ENCODE measurements around the gene PKP3. TPM values are rescaled to one million over a fixed set of nuclear protein-coding genes. Genes with fewer than 3 reads are reported as not detected.
"Not testable (repeated sequence)": the region's sequence is repeated elsewhere in the genome, so short reads cannot be mapped to it uniquely, and the experiment has no call there.

The PKP3 gene
- total RNA-seq, 1 donor from 2014 or later = 70.8 TPM

DNA sequence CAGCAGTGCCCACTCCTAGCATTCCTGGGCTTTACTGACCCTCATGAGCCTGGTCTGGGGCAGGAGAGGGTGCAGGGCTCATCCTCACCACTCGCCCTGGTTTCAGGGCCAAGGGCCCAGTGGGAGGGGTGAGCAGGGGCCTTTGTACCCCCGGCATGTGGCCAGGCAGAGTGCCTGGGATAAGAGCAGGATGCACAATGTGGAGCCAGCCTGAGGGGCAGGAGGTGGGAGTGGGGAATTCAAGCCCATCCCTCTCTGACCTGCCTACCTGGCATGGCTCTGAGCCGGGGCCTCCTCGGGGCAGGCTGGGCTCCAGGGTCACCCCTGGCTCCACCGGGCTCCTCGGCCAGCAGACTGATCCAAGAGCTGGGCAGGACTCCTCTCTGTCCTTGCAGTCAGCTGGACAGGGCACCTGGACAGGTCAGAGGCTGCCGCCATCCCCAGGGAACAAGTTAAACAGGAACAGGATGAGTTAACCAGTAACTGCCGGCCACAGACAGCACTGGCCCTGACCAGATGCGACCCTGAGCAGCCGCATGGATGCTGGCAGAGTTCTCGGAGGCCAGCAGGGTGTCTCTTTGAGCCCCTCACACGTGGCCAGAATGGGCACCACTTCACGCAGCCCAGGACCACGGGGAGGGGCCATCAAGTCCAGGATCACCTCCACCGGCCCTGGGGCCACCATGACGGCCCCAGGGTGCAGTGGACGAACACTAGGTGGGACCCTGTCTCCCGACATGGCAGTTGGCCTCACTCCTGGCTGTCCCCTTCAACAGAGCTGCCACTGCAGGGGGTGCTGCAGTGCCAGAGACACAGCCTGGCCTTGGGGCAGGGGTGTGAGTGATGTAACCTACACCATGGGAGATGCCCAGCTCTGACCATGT lies 15.8 kb downstream of the PKP3 start:
- DNase-seq (ENCODE audit: low spot score) = no peak

- not testable (repeated sequence) for DNase-seq (ENCODE audit: low spot score)
Measured at GRCh38 chr11:410711-411110, 16.7 kb downstream of the PKP3 start.

GRCh38 chr11:411520-411919 lies 17.5 kb downstream of the PKP3 start:
- not testable (repeated sequence) for DNase-seq (ENCODE audit: low spot score)

DNA sequence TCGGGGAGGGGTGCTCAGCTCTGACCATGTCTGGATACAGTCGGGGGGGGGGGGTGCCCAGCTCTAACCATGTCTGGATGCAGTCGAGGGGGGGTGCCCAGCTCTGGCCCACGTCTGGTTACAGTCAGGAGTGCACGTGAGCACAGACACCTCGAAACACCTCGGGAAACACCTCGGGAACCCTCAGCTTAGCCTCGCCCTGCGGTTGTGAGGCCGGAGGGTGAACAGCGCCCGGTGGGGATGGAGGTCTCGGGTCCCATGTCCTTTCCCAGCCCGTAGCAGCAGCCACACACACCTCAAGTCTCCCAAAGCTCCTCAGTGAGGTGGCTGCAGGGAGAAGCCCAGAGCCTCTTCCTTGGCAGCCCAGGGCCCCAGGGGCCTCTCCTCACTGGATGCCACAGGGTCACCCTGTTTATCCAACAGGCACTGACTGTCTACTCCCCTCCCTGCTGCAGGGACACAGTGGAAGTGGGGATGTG lies 18.7 kb downstream of the PKP3 start:
- no peak for DNase-seq (ENCODE audit: low spot score)

DNA sequence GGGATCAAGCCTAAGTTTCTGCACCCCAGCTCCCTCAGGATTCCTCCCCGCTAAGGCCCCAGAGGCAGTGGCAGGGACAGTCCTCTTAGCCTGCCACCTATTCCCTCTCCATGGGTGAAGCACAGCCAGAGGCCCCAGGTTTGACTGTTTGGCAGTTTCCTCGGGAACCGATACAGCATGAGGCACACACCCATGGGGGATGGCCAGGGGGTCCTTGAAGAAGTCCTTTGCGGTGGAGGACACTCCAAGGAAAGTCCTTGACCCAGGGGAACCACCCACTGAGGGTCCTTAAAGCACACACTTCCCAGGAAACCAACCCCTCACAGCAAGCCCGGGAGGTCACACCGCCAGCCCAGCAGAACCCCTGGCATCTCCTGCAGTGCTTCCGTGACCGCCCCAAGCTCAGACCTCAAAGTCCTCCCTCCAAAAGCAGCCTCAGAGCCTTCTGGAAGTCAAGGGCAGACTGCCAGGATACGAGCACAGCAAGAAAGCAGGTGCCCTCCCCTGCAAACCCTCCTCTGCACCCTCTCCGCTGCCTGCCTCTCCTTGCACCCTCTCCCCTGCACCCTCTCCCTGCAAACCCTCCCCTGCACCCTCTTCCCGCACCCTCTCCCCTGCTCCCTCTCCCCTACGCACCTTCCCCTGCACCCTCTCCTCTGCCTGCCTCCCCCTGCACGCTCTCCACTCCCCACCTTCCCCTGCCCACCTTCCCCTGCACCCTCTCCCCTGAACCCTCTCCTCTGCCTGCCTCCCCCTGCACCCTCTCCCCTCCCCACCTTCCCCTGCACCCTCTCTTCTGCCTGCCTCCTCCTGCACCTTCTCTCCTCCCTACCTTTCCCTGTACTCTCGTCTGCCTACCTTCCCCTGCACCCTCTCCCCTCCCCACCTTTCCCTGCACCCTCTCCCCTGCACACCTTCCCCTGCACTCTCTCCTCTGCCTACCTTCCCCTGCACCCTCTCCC lies 19.4 kb downstream of the PKP3 start:
- DNase-seq (ENCODE audit: low spot score) = no peak

GRCh38 chr11:414318-414857 lies 20.4 kb downstream of the PKP3 start:
- no peak for DNase-seq (ENCODE audit: low spot score)

- DNase-seq (ENCODE audit: low spot score) = no peak
Measured at GRCh38 chr11:415640-416041, 21.6 kb downstream of the PKP3 start.

DNA sequence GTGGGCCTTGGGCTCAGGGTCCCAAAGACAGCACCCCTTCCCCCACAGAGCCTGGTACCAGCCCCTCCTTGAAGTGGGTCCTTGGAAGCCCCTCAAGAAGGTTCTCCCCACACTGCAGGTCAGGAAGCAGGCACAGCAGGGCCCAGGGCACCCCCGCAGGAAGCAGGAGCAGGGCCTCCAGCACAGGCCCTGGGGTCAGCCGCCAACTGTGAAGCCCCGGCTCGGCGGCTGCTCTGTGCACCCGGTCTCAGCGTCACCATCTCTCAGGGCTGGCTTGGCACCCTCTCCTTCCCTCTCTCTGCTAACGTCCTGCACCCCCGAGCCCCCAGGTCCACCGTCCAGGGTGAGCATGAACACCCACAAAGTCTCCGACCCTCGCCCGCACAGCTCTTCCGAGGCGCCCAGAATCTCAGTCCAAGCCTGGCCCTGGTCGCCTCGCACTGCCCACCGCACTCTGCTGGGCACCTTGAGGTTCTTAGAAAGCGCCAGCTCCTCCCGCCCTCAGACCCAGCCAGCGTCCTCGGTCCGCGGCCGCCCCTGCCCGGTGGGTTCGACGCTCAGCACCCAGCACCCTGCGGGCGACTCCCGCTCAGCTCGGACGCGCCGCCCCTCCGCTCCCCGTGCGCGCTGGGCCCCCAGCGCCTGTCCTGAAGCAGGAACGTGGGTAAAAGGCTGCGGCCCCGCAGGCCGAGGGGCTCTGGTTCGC lies 22.2 kb downstream of the PKP3 start:
- no peak for DNase-seq (ENCODE audit: low spot score)

- DNase-seq (ENCODE audit: low spot score) = no peak
Measured at GRCh38 chr11:416757-417621, 23.0 kb downstream of the PKP3 start.

GRCh38 chr11:417652-418342 lies 23.8 kb downstream of the PKP3 start:
- no peak for DNase-seq (ENCODE audit: low spot score)

DNA sequence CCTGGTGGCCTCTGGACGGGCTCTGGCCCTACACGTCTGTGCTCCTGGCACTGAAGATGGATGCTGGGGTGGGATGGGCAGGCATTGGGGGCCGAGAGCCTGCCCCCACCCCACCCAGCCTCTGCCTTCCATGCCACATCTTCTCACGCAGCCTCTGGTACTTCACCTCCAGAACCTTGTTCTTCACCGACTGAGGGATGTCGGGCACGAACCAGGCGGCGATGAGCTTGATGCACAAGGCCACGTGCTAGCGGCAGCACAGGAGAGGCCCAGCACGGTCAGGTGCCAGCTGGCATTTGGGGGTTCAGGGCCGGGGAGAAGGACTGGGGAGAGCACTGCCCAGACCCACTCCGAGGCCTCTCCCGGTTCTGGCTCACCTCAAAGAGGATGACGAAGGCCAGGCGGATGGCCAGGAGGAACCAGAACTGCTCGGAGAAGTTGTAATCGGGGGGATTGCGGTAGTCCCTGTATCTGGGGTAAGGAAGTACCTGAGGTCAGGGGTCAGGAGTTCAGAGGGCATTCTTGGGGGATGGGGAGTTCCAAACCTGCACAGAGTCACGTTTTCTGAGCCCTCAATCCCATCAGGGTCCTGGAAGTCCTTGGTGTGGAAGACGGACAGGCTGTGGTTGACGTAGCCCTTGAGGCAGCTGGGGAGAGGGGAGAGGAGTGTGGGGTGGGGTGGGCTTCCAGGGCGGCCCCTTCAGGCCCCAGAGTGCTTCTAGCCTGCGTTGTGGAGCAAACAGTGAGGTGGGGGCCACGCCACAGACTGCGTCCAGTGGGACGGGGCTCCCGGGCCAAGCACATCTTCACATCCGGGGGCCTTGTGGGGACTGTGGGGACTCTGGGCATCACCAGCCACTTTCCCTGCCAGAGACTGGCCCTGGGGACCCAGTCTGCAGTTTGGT lies 24.6 kb downstream of the PKP3 start:
- DNase-seq (ENCODE audit: low spot score) = no peak

- DNase-seq (ENCODE audit: low spot score) = no peak
Measured at GRCh38 chr11:419248-420005, 25.4 kb downstream of the PKP3 start.

GRCh38 chr11:420054-420910 lies 26.3 kb downstream of the PKP3 start:
- DNase-seq (ENCODE audit: low spot score) = no peak

GRCh38 chr11:420911-421321 lies 26.9 kb downstream of the PKP3 start:
- DNase-seq (ENCODE audit: low spot score) = no peak

DNA sequence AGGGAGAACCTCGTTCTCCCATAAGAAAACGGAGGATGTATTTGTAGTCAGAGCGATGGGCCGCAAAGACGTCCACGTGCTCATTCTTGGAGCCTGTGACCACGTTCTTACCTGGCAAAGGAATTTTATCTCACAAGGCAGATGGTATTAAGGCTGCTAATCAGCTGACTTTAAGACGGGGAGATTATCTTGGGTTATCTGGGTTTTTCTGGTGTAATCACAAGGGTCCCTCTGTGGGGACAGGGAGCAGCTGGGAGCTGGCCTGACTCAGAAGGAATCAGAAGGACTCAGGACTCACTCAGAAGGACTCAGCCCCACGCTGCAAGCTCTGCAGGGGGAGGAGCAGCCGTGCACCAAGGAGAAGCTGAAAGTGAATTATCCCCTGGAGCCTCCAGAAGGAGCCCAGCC lies 28.2 kb downstream of the PKP3 start:
- no peak for DNase-seq (ENCODE audit: low spot score)

DNA sequence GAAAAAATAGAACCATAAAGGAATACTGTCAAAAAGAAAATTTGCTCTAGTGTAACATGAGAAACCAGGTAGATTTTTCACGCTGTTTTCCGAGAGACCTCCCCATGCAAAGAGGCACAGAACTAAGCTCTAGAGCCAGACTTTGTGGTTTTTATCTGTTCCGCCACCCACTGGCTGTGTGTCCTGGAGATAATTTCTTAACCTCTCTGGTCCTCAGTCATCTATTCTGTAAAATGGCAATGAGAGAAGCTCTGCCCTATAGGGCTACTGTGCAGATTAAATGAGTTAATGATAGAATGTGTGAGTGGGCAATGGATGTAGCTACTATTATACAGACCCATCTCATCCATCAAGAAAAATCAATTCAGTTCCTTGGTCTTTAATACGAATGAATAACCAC lies 30.2 kb downstream of the PKP3 start:
- DNase-seq (ENCODE audit: low spot score) = no peak

DNA sequence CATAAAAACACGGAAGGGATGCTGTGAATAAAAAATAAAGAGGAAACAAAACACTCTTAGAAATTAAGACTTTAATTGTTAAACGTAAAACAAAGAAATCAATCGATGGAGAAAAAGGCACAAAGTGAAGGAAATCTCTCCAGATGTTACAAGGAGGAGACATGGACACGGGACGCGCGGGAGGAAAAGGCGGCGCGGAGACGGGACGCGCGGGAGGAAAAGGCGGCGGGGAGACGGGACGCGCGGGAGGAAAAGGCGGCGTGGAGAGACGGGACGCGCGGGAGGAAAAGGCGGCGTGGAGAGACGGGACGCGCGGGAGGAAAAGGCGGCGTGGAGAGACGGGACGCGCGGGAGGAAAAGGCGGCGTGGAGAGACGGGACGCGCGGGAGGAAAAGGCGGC lies 30.8 kb downstream of the PKP3 start:
- DNase-seq (ENCODE audit: low spot score) = not testable (repeated sequence)

All from mucosa of gallbladder (tissue), 1 donor.